ENCODE data around the gene CYP4A22.
A peak's percentile ranks its signal among the peaks of the same experiment; 100 is the strongest.
"Not testable (repeated sequence)": the region's sequence is repeated elsewhere in the genome, so short reads cannot be mapped to it uniquely, and the experiment has no call there.

CYP4A22 gene

GRCh38 chr1:47184822-47185677 is 47.8 kb downstream of the CYP4A22 start:
- DNase-seq (ENCODE audit: low spot score), result no peak

- DNase-seq (ENCODE audit: low spot score), result no peak
Observed at GRCh38 chr1:47186267-47187185, 49.3 kb downstream of the CYP4A22 start.

- no peak for DNase-seq (ENCODE audit: low spot score)
Observed at GRCh38 chr1:47187231-47187925, 50.1 kb downstream of the CYP4A22 start.

GRCh38 chr1:47187926-47188250 is 50.6 kb downstream of the CYP4A22 start:
- DNase-seq (ENCODE audit: low spot score), result no peak

- DNase-seq (ENCODE audit: low spot score), result no peak
Observed at GRCh38 chr1:47188791-47189785, 51.8 kb downstream of the CYP4A22 start.

GRCh38 chr1:47189844-47190508 is 52.7 kb downstream of the CYP4A22 start, which contains the start of gene PDZK1IP1:
TSS of gene PDZK1IP1 (minus strand) at chr1:47190036. CDS start at chr1:47189932, 104 bp downstream.
- DNase-seq (ENCODE audit: low spot score), result no peak

- DNase-seq (ENCODE audit: low spot score), result no peak
Observed at GRCh38 chr1:47190509-47190855, 53.2 kb downstream of the CYP4A22 start.

- no peak for DNase-seq (ENCODE audit: low spot score)
Observed at GRCh38 chr1:47190857-47191256, 53.6 kb downstream of the CYP4A22 start.

- DNase-seq (ENCODE audit: low spot score), result no peak
Observed at GRCh38 chr1:47191940-47192457, 54.8 kb downstream of the CYP4A22 start.

GRCh38 chr1:47192458-47193384 is 55.5 kb downstream of the CYP4A22 start:
- peak; percentile 50 for DNase-seq (ENCODE audit: low spot score)

GRCh38 chr1:47193496-47193895 is 56.3 kb downstream of the CYP4A22 start:
- not testable (repeated sequence) for DNase-seq (ENCODE audit: low spot score)

GRCh38 chr1:47194311-47194710 is 57.1 kb downstream of the CYP4A22 start:
- no peak for DNase-seq (ENCODE audit: low spot score)

GRCh38 chr1:47195981-47196380 is 58.7 kb downstream of the CYP4A22 start:
- not testable (repeated sequence) for DNase-seq (ENCODE audit: low spot score)

- no peak for DNase-seq (ENCODE audit: low spot score)
Observed at GRCh38 chr1:47196622-47197021, 59.4 kb downstream of the CYP4A22 start.

- DNase-seq (ENCODE audit: low spot score), result no peak
Observed at GRCh38 chr1:47198214-47198613, 61.0 kb downstream of the CYP4A22 start.
